Activated CD4-positive, alpha-beta memory T cell treated with anti-CD3 and anti-CD28 coated beads for 36 hours (primary cell): Measurements from ENCODE around the gene IZUMO2. TPM values are rescaled to one million over a fixed set of nuclear protein-coding genes. Genes with fewer than 3 reads are reported as not detected.

ENCODE experiments used
- CTCF ChIA-PET: fragments of 350-600 bp; sonication (Branson Sonifier 250); formaldehyde crosslinking; loops from one replicate; lab custom pipeline; 2021; ENCODE audit warnings: antibody characterized with exemption, inconsistent platforms; lab: Charles Lee
- POLR2A ChIA-PET: fragments of 350-600 bp; sonication (Branson Sonifier 250); formaldehyde crosslinking; loops from one replicate; lab custom pipeline; 2021; ENCODE audit warnings: antibody characterized with exemption; lab: Charles Lee
- DNase-seq: peaks from one replicate; pipeline ENCODE4 v3.0.0-alpha.2; 2020
- H3K27ac Mint-ChIP-seq: one replicate; pipeline ENCODE4 v1.8.0; 2021; ENCODE audit warnings: mixed read lengths
- H3K27me3 Mint-ChIP-seq: one replicate; pipeline ENCODE4 v1.8.0; 2021; ENCODE audit warnings: mixed read lengths
- H3K36me3 Mint-ChIP-seq: one replicate; pipeline ENCODE4 v1.8.0; 2021; ENCODE audit warnings: mixed read lengths
- H3K4me1 Mint-ChIP-seq: one replicate; pipeline ENCODE4 v1.8.0; 2021; ENCODE audit warnings: low read depth, mixed read lengths
- H3K4me3 Mint-ChIP-seq: one replicate; pipeline ENCODE4 v1.8.0; 2021; ENCODE audit warnings: mild to moderate bottlenecking, mixed read lengths
- H3K9me3 Mint-ChIP-seq: one replicate; pipeline ENCODE4 v1.8.0; 2021; ENCODE audit warnings: mixed read lengths
- intact Hi-C: fragments of 100-400 bp; cut with micrococcal nuclease; formaldehyde crosslinking; loops from one replicate; pipeline ENCODE4 v1.15.1; 2023
- total RNA-seq, 2 experiments: library from RNA; stranded (reverse); gene quantifications; one replicate each; pipeline ENCODE4 v1.2.3, GENCODE V29; 2021

The IZUMO2 gene
- total RNA-seq, 2 experiments from 2014 or later, result not detected

DNA sequence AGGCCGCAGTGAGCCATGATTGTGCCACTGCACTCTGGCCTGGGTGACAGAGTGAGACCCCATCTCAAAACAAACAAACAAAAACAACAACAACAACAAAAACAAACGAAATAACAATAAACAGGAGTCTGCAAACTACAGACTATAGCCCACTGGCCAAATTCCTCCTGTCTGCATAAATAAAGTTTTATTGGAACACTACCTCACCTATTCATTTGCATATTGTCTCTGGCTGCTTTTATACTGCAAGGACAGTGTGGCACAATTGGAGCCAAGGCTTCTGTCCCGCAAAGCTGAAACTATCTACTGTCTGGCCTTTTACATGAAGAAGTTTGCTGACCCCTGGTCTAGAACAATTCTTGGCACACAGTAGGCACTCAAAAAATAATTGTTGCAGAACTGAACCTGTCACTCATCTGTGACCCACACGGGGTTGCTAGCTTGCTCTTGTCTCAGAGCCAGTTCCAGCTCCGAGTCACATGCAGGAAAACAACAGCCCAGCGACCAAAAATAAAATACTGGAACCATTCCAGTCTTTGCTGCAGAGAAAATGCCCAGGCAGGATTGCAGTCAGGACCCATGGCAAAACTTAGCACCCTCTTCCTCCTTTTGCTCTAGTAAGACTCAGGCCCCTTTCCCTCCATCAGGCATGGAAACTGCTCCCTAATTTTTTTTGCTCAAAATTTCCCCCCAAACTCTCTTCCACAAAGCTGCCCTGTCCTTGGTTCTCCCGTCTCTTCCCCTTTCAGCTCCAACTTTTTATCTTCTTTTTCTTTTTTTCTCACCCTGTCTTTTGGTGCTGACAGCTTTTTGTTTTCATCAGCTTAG, 35.6 kb upstream of the IZUMO2 start:
- peaks cover 28% of the 10 kb centered on the region for H3K27me3 Mint-ChIP-seq
- no peak for DNase-seq
- no peaks in the 10 kb centered on the region for H3K4me1 Mint-ChIP-seq
- no peak overlapping the region for H3K27ac Mint-ChIP-seq
- POLR2A ChIA-PET, result no interaction called here
- no peaks in the 10 kb centered on the region for H3K9me3 Mint-ChIP-seq
- H3K4me3 Mint-ChIP-seq, result no peak overlapping the region
- intact Hi-C loops, result no loop called here
- CTCF ChIA-PET, result no interaction called here
- H3K36me3 Mint-ChIP-seq, result no peaks in the 10 kb centered on the region

DNA sequence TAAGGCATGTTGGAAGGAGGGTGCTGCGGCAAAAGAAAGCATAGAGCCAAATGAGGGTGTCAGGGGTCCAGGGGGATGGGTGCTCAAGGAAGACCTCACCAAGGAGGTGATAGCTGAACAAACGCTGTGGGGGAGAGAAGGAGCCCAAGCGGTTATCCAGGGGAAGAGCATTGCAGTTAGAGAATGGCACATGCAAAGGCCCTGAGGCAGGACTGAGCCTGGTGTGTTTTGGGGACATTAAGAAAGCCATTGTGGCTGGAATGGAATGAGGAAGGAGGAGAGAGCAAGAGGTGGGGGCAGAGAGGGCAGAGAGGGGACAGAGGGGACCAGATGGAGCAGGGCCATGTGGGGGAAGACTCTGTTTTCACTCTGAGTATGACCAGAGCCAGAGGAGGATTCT, 34.3 kb upstream of the IZUMO2 start:
- peaks cover 31% of the 10 kb centered on the region for H3K27me3 Mint-ChIP-seq
- ChIA-PET CTCF (no interaction called here), POLR2A (no interaction called here)
- H3K4me1 Mint-ChIP-seq, result no peaks in the 10 kb centered on the region
- DNase-seq, result no peak
- H3K27ac Mint-ChIP-seq, result no peak overlapping the region
- intact Hi-C loops, result no loop called here
- no peaks in the 10 kb centered on the region for H3K36me3 Mint-ChIP-seq
- H3K9me3 Mint-ChIP-seq, result no peaks in the 10 kb centered on the region
- H3K4me3 Mint-ChIP-seq, result no peak overlapping the region

DNA sequence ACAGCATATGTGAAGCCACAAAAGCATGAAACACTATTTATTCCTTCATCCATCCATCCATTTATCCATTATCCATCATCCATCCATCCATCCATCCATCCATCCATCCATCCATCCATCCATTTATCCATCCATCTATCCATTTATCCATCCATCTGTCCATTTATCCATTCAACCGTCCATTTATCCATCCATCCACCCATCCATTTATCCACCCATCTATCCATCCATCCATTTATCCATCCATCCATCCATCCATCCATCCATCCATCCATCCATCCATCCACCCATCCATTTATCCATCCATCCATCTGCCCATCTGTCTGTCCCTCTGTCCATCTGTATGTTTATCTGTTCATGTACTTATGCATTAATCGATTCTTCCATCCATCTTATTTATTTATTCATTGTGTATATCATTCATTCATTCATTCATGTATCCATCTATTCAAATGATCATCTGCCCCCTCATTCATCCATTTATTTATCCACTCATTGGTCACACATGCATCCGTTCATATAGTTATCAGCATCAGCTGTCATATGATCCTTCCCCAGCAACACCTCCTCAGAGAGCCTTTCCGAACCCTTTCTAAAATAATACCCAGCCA, 33.3 kb upstream of the IZUMO2 start:
- ChIA-PET CTCF (no interaction called here), POLR2A (no interaction called here)

DNA sequence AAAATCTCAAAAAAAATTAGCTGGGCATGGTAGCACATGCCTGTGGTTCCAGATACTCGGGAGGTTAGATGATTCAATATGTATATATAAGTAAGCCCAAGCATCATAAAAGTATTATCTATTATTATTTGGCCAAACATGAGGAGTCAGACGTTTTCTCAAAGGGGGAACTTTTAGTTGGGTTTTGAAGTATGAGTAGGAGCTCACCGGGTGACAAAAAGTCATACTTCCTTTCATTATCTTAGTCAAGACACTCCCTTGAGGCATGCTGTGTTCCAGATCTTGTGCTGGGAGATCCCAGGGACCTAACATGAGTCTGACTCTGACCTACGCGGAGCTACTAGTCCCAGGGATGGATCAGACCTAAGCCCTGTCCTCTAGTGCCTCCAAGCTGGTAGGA, 32.1 kb upstream of the IZUMO2 start:
- Mint-ChIP-seq H3K27me3 (peaks cover 25% of the 10 kb centered on the region), H3K36me3 (no peaks in the 10 kb centered on the region), H3K4me1 (no peaks in the 10 kb centered on the region), H3K4me3 (no peak overlapping the region), H3K27ac (no peak overlapping the region), H3K9me3 (no peaks in the 10 kb centered on the region)
- CTCF ChIA-PET, result no interaction called here
- intact Hi-C loops, result no loop called here
- no peak for DNase-seq
- POLR2A ChIA-PET, result no interaction called here

More for the DNA sequence above, 33.3 kb upstream of the IZUMO2 start:
- H3K9me3 Mint-ChIP-seq, result no peaks in the 10 kb centered on the region
- peaks cover 25% of the 10 kb centered on the region for H3K27me3 Mint-ChIP-seq
- no peaks in the 10 kb centered on the region for H3K4me1 Mint-ChIP-seq
- H3K36me3 Mint-ChIP-seq, result no peaks in the 10 kb centered on the region
- H3K4me3 Mint-ChIP-seq, result no peak overlapping the region
- intact Hi-C loops, result no loop called here
- no peak overlapping the region for H3K27ac Mint-ChIP-seq
- DNase-seq, result no peak

DNA sequence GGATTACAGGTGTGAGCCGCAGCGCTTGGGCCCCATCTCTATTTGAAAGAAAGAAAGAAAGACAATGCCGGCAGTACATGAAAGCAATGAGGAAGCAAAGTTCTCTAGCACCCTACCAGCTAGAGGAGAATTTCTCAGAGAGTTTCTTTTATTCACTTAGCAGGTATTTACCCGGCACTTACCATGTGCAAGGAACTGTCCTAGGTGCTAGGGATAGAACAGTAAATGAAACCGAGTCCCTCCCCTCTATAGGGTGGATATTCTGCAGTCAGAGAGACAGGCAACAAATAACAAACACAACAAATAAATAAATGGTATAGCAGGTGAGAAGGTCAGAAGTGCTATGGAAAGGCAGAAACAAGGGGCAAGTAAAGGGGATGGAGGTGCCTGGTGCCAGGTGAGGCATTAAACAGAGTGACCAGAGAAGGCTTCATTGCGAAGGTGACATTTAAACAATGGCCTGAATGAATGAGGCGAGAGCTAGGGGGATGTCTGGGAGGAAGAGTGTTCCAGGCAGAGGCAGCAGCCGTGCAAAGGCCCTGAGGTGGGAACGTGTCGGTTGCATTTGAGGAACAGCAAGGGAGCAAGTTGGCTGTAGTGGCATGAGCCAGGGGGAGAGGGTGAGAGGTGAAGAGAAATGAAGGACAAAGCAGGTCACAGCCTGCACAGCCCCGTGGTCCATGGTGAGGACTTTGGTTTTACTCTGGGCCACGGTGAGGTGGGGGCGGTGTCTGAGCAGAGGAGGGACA, 29.6 kb upstream of the IZUMO2 start:
- Mint-ChIP-seq H3K4me3 (no peak overlapping the region), H3K9me3 (no peaks in the 10 kb centered on the region), H3K36me3 (no peaks in the 10 kb centered on the region), H3K27me3 (peaks cover 23% of the 10 kb centered on the region), H3K4me1 (no peaks in the 10 kb centered on the region), H3K27ac (no peak overlapping the region)
- CTCF ChIA-PET, result no interaction called here
- POLR2A ChIA-PET, result no interaction called here
- DNase-seq, result no peak
- intact Hi-C loops, result no loop called here

DNA sequence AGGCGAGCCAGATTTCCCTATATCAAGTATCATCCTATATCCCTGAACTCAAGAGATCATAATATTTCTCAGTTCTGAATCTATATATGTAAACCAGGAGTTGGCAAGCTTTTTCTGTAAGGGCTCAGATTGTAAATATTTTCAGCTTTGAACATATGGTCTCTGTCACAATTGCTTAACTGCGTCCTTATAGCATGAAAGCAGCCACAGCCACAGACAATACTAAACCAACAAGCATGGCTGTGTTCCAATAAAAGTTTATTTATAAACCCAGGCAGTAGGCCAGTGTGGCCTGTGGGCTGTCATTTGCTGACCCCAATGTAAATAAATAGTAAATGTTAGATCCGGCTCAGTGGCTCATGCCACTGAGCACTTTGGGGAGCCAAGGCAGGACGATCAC, 28.1 kb upstream of the IZUMO2 start:
- Mint-ChIP-seq H3K27ac (no peak overlapping the region), H3K36me3 (no peaks in the 10 kb centered on the region), H3K9me3 (peaks cover 2% of the 10 kb centered on the region), H3K4me3 (no peak overlapping the region), H3K27me3 (peaks cover 16% of the 10 kb centered on the region), H3K4me1 (no peaks in the 10 kb centered on the region)
- DNase-seq, result no peak
- intact Hi-C loops, result no loop called here
- ChIA-PET CTCF (no interaction called here), POLR2A (no interaction called here)

DNA sequence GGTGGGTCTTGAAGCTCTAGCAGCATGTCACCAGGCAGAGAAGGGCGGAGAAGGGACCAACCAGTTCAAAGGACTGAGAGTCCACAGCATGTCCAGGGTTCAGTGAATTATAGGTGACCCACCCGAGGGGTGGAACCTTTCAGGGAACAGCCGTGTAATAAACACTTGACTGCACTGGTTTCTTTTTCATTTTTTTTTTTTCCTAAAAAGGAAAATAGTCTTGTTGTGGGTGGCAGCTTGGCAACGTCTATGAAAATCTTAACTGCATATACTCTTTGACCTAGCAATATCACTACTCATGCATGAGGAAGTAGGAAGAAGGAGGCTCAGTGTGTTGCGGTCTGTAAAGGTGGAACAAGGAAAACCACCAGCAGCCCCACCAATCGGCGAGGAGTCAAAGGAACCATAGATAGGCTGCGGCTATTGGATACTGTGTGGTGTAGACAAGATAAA, 27.4 kb upstream of the IZUMO2 start:
- ChIA-PET POLR2A (no interaction called here), CTCF (no interaction called here)
- Mint-ChIP-seq H3K4me1 (no peaks in the 10 kb centered on the region), H3K27me3 (peaks cover 16% of the 10 kb centered on the region), H3K27ac (no peak overlapping the region), H3K36me3 (no peaks in the 10 kb centered on the region), H3K4me3 (no peak overlapping the region), H3K9me3 (peaks cover 2% of the 10 kb centered on the region)
- intact Hi-C loops, result no loop called here
- no peak for DNase-seq

DNA sequence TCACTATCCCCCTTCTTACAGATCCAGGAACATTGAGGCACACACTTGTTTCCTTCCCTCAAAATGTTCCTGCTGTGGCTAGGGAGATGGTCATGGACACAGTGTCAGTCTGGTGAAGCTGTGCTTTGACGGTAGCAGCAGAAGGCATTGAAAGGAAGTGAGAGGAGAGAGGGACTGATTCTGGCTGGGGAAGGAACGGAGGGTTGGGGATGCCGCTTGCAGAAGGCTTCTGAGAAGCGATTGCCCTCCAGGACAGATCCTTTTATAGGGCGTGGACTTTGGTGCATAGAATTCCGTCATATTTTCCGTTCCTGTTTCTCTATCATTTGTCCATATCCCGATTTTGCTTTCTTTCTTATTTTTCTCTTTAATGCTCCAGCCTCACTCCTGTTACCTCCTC, 26.2 kb upstream of the IZUMO2 start:
- Mint-ChIP-seq H3K9me3 (peaks cover 2% of the 10 kb centered on the region), H3K4me1 (no peaks in the 10 kb centered on the region)
- CTCF ChIA-PET, result no interaction called here

DNA sequence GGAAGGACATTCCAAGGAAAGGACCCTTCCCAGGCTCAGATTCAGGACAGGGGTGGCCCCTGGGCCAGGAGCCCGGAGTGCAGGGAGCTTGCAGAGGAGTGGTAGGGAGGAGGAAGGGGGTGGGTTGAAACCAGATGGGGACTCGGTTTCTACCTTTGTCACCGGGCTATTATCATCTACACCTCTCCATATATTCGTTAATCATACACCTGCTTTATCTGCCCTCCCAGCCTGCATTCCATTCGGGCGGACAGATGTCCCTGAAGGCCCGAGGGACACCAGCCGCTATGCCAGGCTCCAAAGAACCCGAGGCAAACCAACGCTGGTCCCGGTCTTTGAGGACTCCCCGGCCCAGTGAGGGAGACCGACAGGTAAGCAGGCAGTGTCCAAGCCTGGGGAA, 24.9 kb upstream of the IZUMO2 start:
- intact Hi-C loops, result no loop called here
- CTCF ChIA-PET, result no interaction called here
- Mint-ChIP-seq H3K4me1 (no peaks in the 10 kb centered on the region), H3K9me3 (peaks cover 2% of the 10 kb centered on the region), H3K4me3 (no peak overlapping the region), H3K36me3 (no peaks in the 10 kb centered on the region), H3K27ac (no peak overlapping the region), H3K27me3 (peaks cover 10% of the 10 kb centered on the region)
- DNase-seq, result no peak
- POLR2A ChIA-PET, result no interaction called here

More for the DNA sequence above, 26.2 kb upstream of the IZUMO2 start:
- Mint-ChIP-seq H3K27me3 (peaks cover 13% of the 10 kb centered on the region), H3K36me3 (no peaks in the 10 kb centered on the region), H3K27ac (no peak overlapping the region), H3K4me3 (no peak overlapping the region)
- POLR2A ChIA-PET, result no interaction called here
- no peak for DNase-seq
- intact Hi-C loops, result no loop called here

DNA sequence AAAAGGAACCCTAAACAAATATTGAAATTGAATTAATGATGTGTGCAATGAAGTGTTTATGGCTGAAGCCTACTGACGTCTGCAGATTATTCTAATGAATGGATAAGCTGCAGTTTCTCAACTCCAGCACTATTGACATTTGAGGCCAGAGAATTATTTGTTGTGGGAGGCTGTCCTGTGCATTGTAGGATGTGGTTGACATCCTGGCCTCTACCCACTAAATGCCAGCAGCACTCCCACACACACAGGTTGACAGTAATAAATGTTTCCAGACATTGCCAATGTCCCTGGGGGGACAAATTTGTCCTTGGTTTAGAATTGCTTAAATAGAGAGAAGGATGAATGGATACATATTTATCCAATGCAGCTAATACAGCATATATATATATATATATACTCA, 21.1 kb upstream of the IZUMO2 start:
- Mint-ChIP-seq H3K36me3 (no peaks in the 10 kb centered on the region), H3K4me3 (no peak overlapping the region), H3K27me3 (peaks cover 13% of the 10 kb centered on the region), H3K9me3 (peaks cover 2% of the 10 kb centered on the region), H3K27ac (no peak overlapping the region), H3K4me1 (no peaks in the 10 kb centered on the region)
- DNase-seq, result no peak
- CTCF ChIA-PET, result no interaction called here
- POLR2A ChIA-PET, result no interaction called here
- intact Hi-C loops, result no loop called here

DNA sequence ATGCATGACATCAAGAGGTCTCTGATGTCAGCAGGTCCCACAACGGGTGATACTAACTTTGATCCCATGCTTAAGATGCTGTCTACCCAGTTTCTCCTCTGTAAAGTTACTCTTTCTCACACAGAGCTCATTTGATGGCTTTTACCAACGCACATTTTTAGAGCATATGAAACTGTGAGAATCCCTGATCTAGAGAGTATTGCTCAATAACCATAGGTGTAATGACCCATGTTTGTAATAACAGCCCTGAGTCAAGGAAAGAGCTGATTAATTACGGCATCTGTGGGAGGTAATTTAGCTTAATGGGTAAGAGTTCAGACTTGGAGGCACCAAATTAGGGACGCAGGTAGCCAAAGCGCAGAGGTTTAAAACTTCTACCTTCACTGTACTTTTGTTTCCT, 18.0 kb upstream of the IZUMO2 start:
- Mint-ChIP-seq H3K27ac (no peak overlapping the region), H3K36me3 (no peaks in the 10 kb centered on the region), H3K27me3 (peaks cover 17% of the 10 kb centered on the region), H3K4me3 (no peak overlapping the region), H3K4me1 (no peaks in the 10 kb centered on the region), H3K9me3 (no peaks in the 10 kb centered on the region)
- intact Hi-C loops, result no loop called here
- CTCF ChIA-PET, result interaction anchor here (0.8 kb wide), 1 partner anchor 9 kb away, joined by 3 read pairs; no protein-coding TSS in a partner anchor
- POLR2A ChIA-PET, result no interaction called here
- no peak for DNase-seq

DNA sequence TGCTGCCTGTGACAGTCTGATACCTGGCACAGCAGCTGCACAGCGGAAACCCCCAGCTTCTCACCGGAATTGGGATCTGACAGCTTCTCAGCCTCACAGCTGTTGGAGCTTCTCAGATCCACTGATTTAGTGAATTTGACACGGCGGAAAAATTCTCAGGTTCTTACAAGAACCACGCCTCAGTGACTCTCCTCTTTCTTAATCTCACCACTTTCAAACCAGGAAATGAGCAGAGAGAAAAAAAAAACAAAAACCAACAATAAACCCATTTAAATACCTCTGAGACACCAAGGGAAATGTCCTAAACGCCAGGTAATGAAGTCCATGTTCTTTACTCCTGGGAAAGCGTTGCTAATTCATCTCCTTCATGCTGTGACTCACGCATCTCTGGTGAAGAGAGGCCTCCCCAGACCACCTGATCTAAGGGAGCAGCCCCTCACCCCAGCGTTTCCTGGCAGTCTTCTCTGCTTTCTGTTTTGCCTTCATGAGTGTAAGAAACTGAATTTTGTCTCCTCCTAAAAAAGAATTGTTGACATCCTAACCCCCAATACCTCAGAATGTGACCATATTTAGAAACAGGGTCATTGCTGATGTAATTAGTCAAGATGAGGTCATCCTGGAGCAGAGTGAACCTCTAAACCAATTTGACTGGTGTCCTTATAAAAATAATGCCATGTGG, 15.9 kb upstream of the IZUMO2 start:
- intact Hi-C loops, result no loop called here
- no peak for DNase-seq
- Mint-ChIP-seq H3K4me3 (no peak overlapping the region), H3K9me3 (no peaks in the 10 kb centered on the region), H3K27me3 (peaks cover 24% of the 10 kb centered on the region), H3K27ac (no peak overlapping the region), H3K4me1 (no peaks in the 10 kb centered on the region), H3K36me3 (no peaks in the 10 kb centered on the region)
- POLR2A ChIA-PET, result no interaction called here
- CTCF ChIA-PET, result no interaction called here
